ENCODE measurements around the gene RBFOX1. TPM values are rescaled to one million over a fixed set of nuclear protein-coding genes. Genes with fewer than 3 reads are reported as not detected.
A peak's percentile ranks its signal among the peaks of the same experiment; 100 is the strongest.

RBFOX1 gene
- total RNA-seq, 2 donors from 2014 or later: not detected

GRCh38 chr16:7722761-7723160 is 390.1 kb downstream of the RBFOX1 start:
- H3K36me3 ChIP-seq (replicated peaks in 1 of 2; ENCODE audit: insufficient read depth in 1 of 2, low read depth in 2 of 2): no peaks in the 10 kb centered on the region
- H3K9me3 ChIP-seq: no peaks in the 10 kb centered on the region
- intact Hi-C loops (cut with DNase I): no loop called here
- TF ChIP-seq CTCF (IDR thresholded peaks at IDR 0.05) (no peak), POLR2A (IDR thresholded peaks at IDR 0.05) (no peak)
- DNase-seq (no peak), ATAC-seq (no peak)
- H3K4me1 ChIP-seq: no peaks in the 10 kb centered on the region
- 11 to 16% methylated on average over 4 of the region's 4 CpGs for WGBS, 2 donors
- H3K27ac ChIP-seq: no peak overlapping the region
- no peaks in the 10 kb centered on the region for H3K27me3 ChIP-seq
- H3K4me3 ChIP-seq: no peak overlapping the region

GRCh38 chr16:7731141-7731540 is 398.5 kb downstream of the RBFOX1 start:
- intact Hi-C loops (cut with DNase I): no loop called here
- H3K27me3 ChIP-seq: no peaks in the 10 kb centered on the region
- no peaks in the 10 kb centered on the region for H3K9me3 ChIP-seq
- H3K4me1 ChIP-seq: no peaks in the 10 kb centered on the region
- DNase-seq (no peak), ATAC-seq (no peak)
- TF ChIP-seq POLR2A (IDR thresholded peaks at IDR 0.05): no peak
- no peak for TF ChIP-seq CTCF (IDR thresholded peaks at IDR 0.05)
- H3K27ac ChIP-seq: no peak overlapping the region
- no peak overlapping the region for H3K4me3 ChIP-seq
- WGBS, 2 donors: 66 to 76% methylated on average over 5 of the region's 5 CpGs
- H3K36me3 ChIP-seq (replicated peaks in 1 of 2; ENCODE audit: insufficient read depth in 1 of 2, low read depth in 2 of 2): no peaks in the 10 kb centered on the region

GRCh38 chr16:7736138-7736665 is 403.6 kb downstream of the RBFOX1 start:
- Histone ChIP-seq H3K27ac (no peak overlapping the region), H3K9me3 (no peaks in the 10 kb centered on the region), H3K36me3 (replicated peaks in 1 of 2; ENCODE audit: insufficient read depth in 1 of 2, low read depth in 2 of 2) (no peaks in the 10 kb centered on the region), H3K4me1 (no peaks in the 10 kb centered on the region), H3K4me3 (no peak overlapping the region), H3K27me3 (no peaks in the 10 kb centered on the region)
- intact Hi-C loops (cut with DNase I): no loop called here
- ATAC-seq: no peak
- WGBS, 2 donors: 0 to 10% methylated on average over 1 of the region's 1 CpG
- DNase-seq: no peak
- no peak for TF ChIP-seq CTCF (IDR thresholded peaks at IDR 0.05)
- no peak for TF ChIP-seq POLR2A (IDR thresholded peaks at IDR 0.05)

GRCh38 chr16:7742626-7743025 is 410.0 kb downstream of the RBFOX1 start:
- no peaks in the 10 kb centered on the region for H3K36me3 ChIP-seq (replicated peaks in 1 of 2; ENCODE audit: insufficient read depth in 1 of 2, low read depth in 2 of 2)
- no peaks in the 10 kb centered on the region for H3K27me3 ChIP-seq
- ATAC-seq: no peak
- no peak for TF ChIP-seq POLR2A (IDR thresholded peaks at IDR 0.05)
- TF ChIP-seq CTCF (IDR thresholded peaks at IDR 0.05): no peak
- no peaks in the 10 kb centered on the region for H3K9me3 ChIP-seq
- H3K4me1 ChIP-seq: no peaks in the 10 kb centered on the region
- intact Hi-C loops (cut with DNase I): no loop called here
- no peak overlapping the region for H3K27ac ChIP-seq
- 76% methylated on average over 3 of the region's 3 CpGs for WGBS, 2 donors
- H3K4me3 ChIP-seq: no peak overlapping the region
- no peak for DNase-seq

- WGBS, 2 donors: 22 to 38% methylated on average over 7 of the region's 7 CpGs
- Histone ChIP-seq H3K9me3 (no peaks in the 10 kb centered on the region), H3K27ac (no peak overlapping the region), H3K36me3 (replicated peaks in 1 of 2; ENCODE audit: insufficient read depth in 1 of 2, low read depth in 2 of 2) (no peaks in the 10 kb centered on the region), H3K27me3 (no peaks in the 10 kb centered on the region), H3K4me1 (no peaks in the 10 kb centered on the region), H3K4me3 (no peak overlapping the region)
- intact Hi-C loops (cut with DNase I): no loop called here
- DNase-seq: peak in 1 of 4 donors; percentile 7
- ATAC-seq: no peak
- no peak for TF ChIP-seq POLR2A (IDR thresholded peaks at IDR 0.05)
- no peak for TF ChIP-seq CTCF (IDR thresholded peaks at IDR 0.05)
Measured at GRCh38 chr16:7744546-7745264, 412.1 kb downstream of the RBFOX1 start.
